Neural cell (in vitro differentiated cells): ENCODE measurements around the gene GTPBP6. TPM values are rescaled to one million over a fixed set of nuclear protein-coding genes. Genes with fewer than 3 reads are reported as not detected.
A peak's percentile ranks its signal among the peaks of the same experiment; 100 is the strongest.

Source experiments
- H2AFZ ChIP-seq: fragments of 200-600, 300-800 bp; sonication (generic), shearing (Covaris generic); 2 replicates; pipeline ENCODE4 v1.6.0; 2014; ENCODE audit warnings: low read depth, mild to moderate bottlenecking, antibody characterized with exemption, low read length, moderate library complexity
- H3F3A ChIP-seq: fragments of 200-600 bp; shearing (Covaris generic); 2 replicates; pipeline ENCODE4 v1.6.1; 2016; ENCODE audit warnings: mild to moderate bottlenecking, moderate library complexity, mixed read lengths, antibody characterized with exemption, low read length; ENCODE audit not compliant: insufficient read depth, poor library complexity, severe bottlenecking
- H3K27ac ChIP-seq: fragments of 200-600, 300-800 bp; sonication (generic), shearing (Covaris generic); 2 replicates; pipeline ENCODE4 v1.5.1; 2014; ENCODE audit warnings: mild to moderate bottlenecking, low read length, moderate library complexity
- H3K27me3 ChIP-seq: fragments of 300-800, 200-600 bp; sonication (generic), shearing (Covaris generic); 2 replicates; pipeline ENCODE4 v1.6.0; 2014; ENCODE audit warnings: mild to moderate bottlenecking, low read depth, low read length, moderate library complexity; ENCODE audit not compliant: insufficient read depth
- H3K36me3 ChIP-seq: fragments of 300-800, 200-600 bp; sonication (generic), shearing (Covaris generic); 2 replicates; pipeline ENCODE4 v1.5.1; 2014; ENCODE audit warnings: mild to moderate bottlenecking, antibody characterized with exemption, low read length, moderate library complexity; ENCODE audit not compliant: insufficient read depth
- H3K4me2 ChIP-seq: fragments of 300-800, 200-600 bp; sonication (generic), shearing (Covaris generic); 2 replicates; pipeline ENCODE4 v1.6.0; 2014; ENCODE audit warnings: mild to moderate bottlenecking, low read length
- H3K4me3 ChIP-seq: fragments of 300-800, 200-600 bp; sonication (generic), shearing (Covaris generic); 2 replicates; pipeline ENCODE4 v1.5.1; 2014; ENCODE audit warnings: mild to moderate bottlenecking, low read length, moderate library complexity
- H3K79me2 ChIP-seq: fragments of 200-600 bp; shearing (Covaris generic); replicated peaks from 2 replicates; pipeline ENCODE4 v1.6.0; 2014; ENCODE audit warnings: mild to moderate bottlenecking, low read length, moderate library complexity; ENCODE audit not compliant: insufficient read depth
- H3K9ac ChIP-seq: fragments of 300-800, 200-600 bp; sonication (generic), shearing (Covaris generic); 2 replicates; pipeline ENCODE4 v1.6.1; 2016; ENCODE audit warnings: mild to moderate bottlenecking, low read length, mixed read lengths
- H3K9me2 ChIP-seq: fragments of 200-600 bp; shearing (Covaris generic); 2 replicates; pipeline ENCODE4 v1.6.1; 2016; ENCODE audit warnings: mild to moderate bottlenecking, low read length, mixed read lengths; ENCODE audit not compliant: insufficient read depth
- H3K9me3 ChIP-seq: fragments of 200-600, 300-800 bp; sonication (generic), shearing (Covaris generic); 2 replicates; pipeline ENCODE4 v1.6.1; 2016; ENCODE audit warnings: mild to moderate bottlenecking, mixed run types, low read length, moderate library complexity, mixed read lengths
- H4K20me1 ChIP-seq: fragments of 200-600 bp; shearing (Covaris generic); 2 replicates; pipeline ENCODE4 v1.6.1; 2016; ENCODE audit warnings: mild to moderate bottlenecking, mixed run types; ENCODE audit not compliant: insufficient read depth
- EP300 ChIP-seq: fragments of 450-650 bp; conservative IDR thresholded peaks from 2 replicates; pipeline ENCODE4 v1.6.1; 2014; ENCODE audit warnings: antibody characterized with exemption, mild to moderate bottlenecking, moderate library complexity; ENCODE audit not compliant: poor library complexity, severe bottlenecking
- EZH2 ChIP-seq: fragments of 200-600, 300-800 bp; shearing (Covaris generic), sonication (generic); IDR thresholded peaks from 2 replicates; pipeline ENCODE4 v1.6.1; 2014; ENCODE audit warnings: antibody characterized with exemption, low read length, borderline replicate concordance, mild to moderate bottlenecking; ENCODE audit not compliant: insufficient read depth, poor library complexity, severe bottlenecking
- MXI1 ChIP-seq: fragments of 450-650 bp; conservative IDR thresholded peaks from 2 replicates; pipeline ENCODE4 v1.6.1; 2014; ENCODE audit warnings: antibody characterized with exemption, mild to moderate bottlenecking; ENCODE audit not compliant: poor library complexity, severe bottlenecking
- POLR2AphosphoS5 ChIP-seq: IDR thresholded peaks from 2 replicates; pipeline ENCODE4 v1.6.1; 2012
- RAD21 ChIP-seq: fragments of 450-650 bp; conservative IDR thresholded peaks from 2 replicates; pipeline ENCODE4 v1.6.1; 2014; ENCODE audit warnings: antibody characterized with exemption, mild to moderate bottlenecking, moderate library complexity
- polyA plus RNA-seq: library from polyadenylated mRNA; depleted of rRNA; stranded (reverse); fragments of >200 nt; gene quantifications from 2 replicates; pipeline ENCODE4 v1.2.3, GENCODE V29; 2014
- TF ChIP-seq, protein P1 (sequence below): IDR thresholded peaks from 2 replicates; pipeline ENCODE4 v1.6.1; 2012; ENCODE audit warnings: borderline replicate concordance
- TF ChIP-seq, protein P2 (sequence below): fragments of 450-650 bp; IDR thresholded peaks from 2 replicates; pipeline ENCODE4 v1.5.1; 2014; ENCODE audit warnings: antibody characterized with exemption, mild to moderate bottlenecking, moderate library complexity; ENCODE audit not compliant: poor library complexity, severe bottlenecking

The GTPBP6 gene
- polyA plus RNA-seq, 1 donor from 2014 or later: 23.6 TPM

DNA sequence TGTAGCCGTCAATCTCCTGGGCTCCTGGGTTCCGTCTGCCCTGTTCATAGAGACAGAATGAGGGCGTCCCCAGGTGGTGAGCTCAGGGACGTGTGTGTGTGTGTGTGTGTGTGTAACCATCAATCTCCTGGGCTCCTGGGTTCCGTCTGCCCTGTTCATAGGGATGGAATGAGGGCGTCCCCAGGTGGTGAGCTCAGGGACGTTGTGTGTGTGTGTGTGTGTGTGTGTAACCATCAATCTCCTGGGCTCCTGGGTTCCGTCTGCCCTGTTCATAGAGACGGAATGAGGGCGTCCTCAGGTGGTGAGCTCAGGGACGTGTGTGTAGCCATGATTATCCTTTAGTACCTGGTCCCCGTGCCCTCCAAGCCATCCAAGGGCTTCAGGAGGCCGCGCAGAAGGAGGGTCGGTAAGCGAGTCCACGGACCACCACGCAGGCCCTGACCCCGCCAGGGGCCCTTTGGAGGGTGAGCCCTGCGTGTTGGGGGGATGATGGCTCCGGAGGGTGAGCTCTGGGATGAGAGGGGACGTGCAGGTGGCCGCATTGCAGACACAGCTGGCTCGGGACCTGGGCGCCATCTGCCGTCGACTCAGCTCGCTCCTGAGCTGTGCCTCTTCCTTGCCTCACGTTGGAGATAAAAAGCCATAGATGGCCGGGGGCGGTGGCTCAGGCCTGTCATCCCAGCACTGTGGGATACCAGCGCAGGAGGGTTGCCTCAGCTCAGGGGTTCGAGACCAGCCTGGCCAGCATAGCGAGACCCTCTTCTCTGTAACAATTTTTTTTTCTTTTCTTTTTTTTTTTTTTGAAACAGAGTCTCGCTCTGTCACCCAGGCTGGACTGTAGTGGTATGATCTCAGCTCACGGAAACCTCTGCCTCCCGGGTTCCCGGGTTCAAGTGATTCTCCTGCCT lies 5.4 kb upstream of the GTPBP6 start:
- TF ChIP-seq, protein P1, sequence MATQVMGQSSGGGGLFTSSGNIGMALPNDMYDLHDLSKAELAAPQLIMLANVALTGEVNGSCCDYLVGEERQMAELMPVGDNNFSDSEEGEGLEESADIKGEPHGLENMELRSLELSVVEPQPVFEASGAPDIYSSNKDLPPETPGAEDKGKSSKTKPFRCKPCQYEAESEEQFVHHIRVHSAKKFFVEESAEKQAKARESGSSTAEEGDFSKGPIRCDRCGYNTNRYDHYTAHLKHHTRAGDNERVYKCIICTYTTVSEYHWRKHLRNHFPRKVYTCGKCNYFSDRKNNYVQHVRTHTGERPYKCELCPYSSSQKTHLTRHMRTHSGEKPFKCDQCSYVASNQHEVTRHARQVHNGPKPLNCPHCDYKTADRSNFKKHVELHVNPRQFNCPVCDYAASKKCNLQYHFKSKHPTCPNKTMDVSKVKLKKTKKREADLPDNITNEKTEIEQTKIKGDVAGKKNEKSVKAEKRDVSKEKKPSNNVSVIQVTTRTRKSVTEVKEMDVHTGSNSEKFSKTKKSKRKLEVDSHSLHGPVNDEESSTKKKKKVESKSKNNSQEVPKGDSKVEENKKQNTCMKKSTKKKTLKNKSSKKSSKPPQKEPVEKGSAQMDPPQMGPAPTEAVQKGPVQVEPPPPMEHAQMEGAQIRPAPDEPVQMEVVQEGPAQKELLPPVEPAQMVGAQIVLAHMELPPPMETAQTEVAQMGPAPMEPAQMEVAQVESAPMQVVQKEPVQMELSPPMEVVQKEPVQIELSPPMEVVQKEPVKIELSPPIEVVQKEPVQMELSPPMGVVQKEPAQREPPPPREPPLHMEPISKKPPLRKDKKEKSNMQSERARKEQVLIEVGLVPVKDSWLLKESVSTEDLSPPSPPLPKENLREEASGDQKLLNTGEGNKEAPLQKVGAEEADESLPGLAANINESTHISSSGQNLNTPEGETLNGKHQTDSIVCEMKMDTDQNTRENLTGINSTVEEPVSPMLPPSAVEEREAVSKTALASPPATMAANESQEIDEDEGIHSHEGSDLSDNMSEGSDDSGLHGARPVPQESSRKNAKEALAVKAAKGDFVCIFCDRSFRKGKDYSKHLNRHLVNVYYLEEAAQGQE: no peak
- TF ChIP-seq POLR2AphosphoS5 (no peak), EP300 (no peak)
- TF ChIP-seq, protein P2, sequence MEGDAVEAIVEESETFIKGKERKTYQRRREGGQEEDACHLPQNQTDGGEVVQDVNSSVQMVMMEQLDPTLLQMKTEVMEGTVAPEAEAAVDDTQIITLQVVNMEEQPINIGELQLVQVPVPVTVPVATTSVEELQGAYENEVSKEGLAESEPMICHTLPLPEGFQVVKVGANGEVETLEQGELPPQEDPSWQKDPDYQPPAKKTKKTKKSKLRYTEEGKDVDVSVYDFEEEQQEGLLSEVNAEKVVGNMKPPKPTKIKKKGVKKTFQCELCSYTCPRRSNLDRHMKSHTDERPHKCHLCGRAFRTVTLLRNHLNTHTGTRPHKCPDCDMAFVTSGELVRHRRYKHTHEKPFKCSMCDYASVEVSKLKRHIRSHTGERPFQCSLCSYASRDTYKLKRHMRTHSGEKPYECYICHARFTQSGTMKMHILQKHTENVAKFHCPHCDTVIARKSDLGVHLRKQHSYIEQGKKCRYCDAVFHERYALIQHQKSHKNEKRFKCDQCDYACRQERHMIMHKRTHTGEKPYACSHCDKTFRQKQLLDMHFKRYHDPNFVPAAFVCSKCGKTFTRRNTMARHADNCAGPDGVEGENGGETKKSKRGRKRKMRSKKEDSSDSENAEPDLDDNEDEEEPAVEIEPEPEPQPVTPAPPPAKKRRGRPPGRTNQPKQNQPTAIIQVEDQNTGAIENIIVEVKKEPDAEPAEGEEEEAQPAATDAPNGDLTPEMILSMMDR: peak; percentile 20
- Histone ChIP-seq H3K79me2 (peaks cover 8% of the 10 kb centered on the region), H3F3A (no peaks in the 10 kb centered on the region), H3K9me3 (no peaks in the 10 kb centered on the region), H3K27me3 (no peaks in the 10 kb centered on the region), H2AFZ (no peak overlapping the region), H3K4me2 (no peak overlapping the region), H3K36me3 (no peaks in the 10 kb centered on the region), H3K9me2 (no peaks in the 10 kb centered on the region), H3K27ac (no peak overlapping the region), H4K20me1 (no peaks in the 10 kb centered on the region), H3K9ac (no peak overlapping the region), H3K4me3 (no peak overlapping the region)

DNA sequence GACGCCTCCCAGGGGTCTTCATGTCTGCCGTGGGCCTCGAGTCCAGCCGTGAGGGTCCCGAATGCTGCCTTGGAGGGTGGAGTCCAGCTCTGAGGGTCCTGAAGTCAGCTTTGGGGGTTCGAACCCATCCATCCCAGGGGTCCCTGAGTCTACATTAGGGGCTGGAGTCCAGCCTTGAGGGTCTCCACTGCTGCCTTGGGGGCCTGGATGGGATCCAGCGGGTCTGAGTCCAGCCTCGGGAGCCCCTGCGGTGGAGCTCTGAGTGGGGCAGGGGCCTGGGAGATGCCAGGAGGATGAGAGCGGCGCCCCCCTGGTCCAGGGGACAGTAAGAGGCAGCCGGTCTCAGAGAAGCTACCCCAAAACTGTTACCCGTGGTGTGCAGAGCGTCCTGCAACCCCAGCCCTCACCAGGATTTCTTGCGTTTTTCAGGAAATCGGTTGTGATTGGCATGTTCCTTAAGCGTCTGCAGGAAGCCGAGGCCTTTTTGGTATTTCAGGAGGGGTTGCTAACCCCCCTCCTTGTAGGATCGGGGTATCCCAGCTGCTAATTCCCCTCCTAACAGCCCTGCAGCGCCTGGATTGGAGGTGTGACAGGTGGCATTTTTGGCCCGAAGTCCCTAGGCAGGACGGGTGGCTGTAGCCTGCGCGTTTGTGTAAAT lies 1.7 kb upstream of the GTPBP6 start:
- no peaks in the 10 kb centered on the region for H3K36me3 ChIP-seq
- H3K79me2 ChIP-seq: peaks cover 8% of the 10 kb centered on the region
- H3K4me2 ChIP-seq: peak overlapping the region; percentile 42
- no peak overlapping the region for H3K27ac ChIP-seq
- no peaks in the 10 kb centered on the region for H3K27me3 ChIP-seq
- peak overlapping the region; percentile 90 for H3K9ac ChIP-seq
- H2AFZ ChIP-seq: no peak overlapping the region
- no peaks in the 10 kb centered on the region for H3F3A ChIP-seq
- peak overlapping the region; percentile 94 for H3K4me3 ChIP-seq
- no peak for TF ChIP-seq POLR2AphosphoS5
- no peaks in the 10 kb centered on the region for H3K9me2 ChIP-seq
- H3K9me3 ChIP-seq: no peaks in the 10 kb centered on the region
- H4K20me1 ChIP-seq: no peaks in the 10 kb centered on the region

DNA sequence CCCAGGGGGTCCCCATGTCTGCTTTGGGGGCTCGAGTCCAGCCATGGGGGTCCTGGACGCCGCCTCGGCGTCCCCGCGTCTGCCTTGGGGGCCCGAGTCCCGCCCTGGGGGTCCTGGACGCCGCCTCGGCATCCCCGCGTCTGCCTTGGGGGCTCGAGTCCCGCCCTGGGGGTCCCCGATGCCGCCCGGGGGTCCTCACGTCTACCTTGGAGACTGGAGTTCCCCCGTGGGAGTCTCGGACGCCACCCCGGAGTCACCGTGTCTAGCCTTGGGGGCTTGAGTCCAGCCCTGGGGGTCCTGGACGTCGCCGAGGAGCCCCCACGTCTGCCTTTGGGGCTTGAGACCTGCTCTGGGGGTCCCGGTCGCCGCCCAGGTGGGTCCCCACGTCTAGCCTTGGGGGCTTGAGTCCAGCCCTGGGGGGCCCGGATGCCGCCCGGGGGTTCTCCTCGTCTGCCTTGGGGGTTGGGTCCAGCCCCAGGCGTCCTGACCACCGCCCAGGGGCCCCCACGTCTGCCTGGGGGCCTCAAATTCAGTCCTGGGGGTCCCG lies 1.1 kb upstream of the GTPBP6 start:
- Histone ChIP-seq H3K4me2 (peak overlapping the region; percentile 42), H3K9ac (peak overlapping the region; percentile 90), H3K79me2 (peaks cover 8% of the 10 kb centered on the region), H4K20me1 (no peaks in the 10 kb centered on the region), H3K4me3 (peak overlapping the region; percentile 94), H3K9me2 (no peaks in the 10 kb centered on the region), H3K36me3 (no peaks in the 10 kb centered on the region), H3F3A (no peaks in the 10 kb centered on the region), H3K9me3 (no peaks in the 10 kb centered on the region), H3K27ac (peak overlapping the region; percentile 76), H3K27me3 (no peaks in the 10 kb centered on the region), H2AFZ (no peak overlapping the region)
- TF ChIP-seq MXI1: no peak
- no peak for TF ChIP-seq RAD21
- no peak for TF ChIP-seq EZH2
